Activated CD8-positive, alpha-beta T cell treated with anti-CD3 and anti-CD28 coated beads for 36 hours (primary cell): ENCODE measurements around the gene CALN1. TPM values are rescaled to one million over a fixed set of nuclear protein-coding genes. Genes with fewer than 3 reads are reported as not detected.

Source experiments
- ATAC-seq: fragments of 200-7000 bp; cut with Tn5 transposase; one replicate; pipeline ENCODE4 v1.10.0; 2021; ENCODE audit warnings: mild to moderate bottlenecking, moderate library complexity
- CTCF ChIA-PET: fragments of 350-600 bp; sonication (Branson Sonifier 250); formaldehyde crosslinking; loops from one replicate; lab custom pipeline; 2021; ENCODE audit warnings: antibody characterized with exemption; lab: Charles Lee
- POLR2A ChIA-PET: fragments of 350-600 bp; sonication (Branson Sonifier 250); formaldehyde crosslinking; loops from one replicate; lab custom pipeline; 2021; ENCODE audit warnings: antibody characterized with exemption; lab: Charles Lee
- DNase-seq: peaks from one replicate; pipeline ENCODE4 v3.0.0-alpha.2; 2020
- H3K27ac Mint-ChIP-seq: one replicate; pipeline ENCODE4 v1.8.0; 2021; ENCODE audit warnings: mild to moderate bottlenecking, mixed read lengths
- H3K27me3 Mint-ChIP-seq: one replicate; pipeline ENCODE4 v1.8.0; 2021; ENCODE audit warnings: mixed read lengths
- H3K36me3 Mint-ChIP-seq: one replicate; pipeline ENCODE4 v1.8.0; 2021; ENCODE audit warnings: low read depth, mixed read lengths
- H3K4me1 Mint-ChIP-seq: one replicate; pipeline ENCODE4 v1.8.0; 2021; ENCODE audit warnings: low read depth, mixed read lengths
- H3K4me3 Mint-ChIP-seq: one replicate; pipeline ENCODE4 v1.8.0; 2021; ENCODE audit warnings: mild to moderate bottlenecking, moderate library complexity, mixed read lengths
- H3K9me3 Mint-ChIP-seq: one replicate; pipeline ENCODE4 v1.8.0; 2021; ENCODE audit warnings: mixed read lengths
- CTCF ChIP-seq: fragments of 200-600 bp; IDR thresholded peaks from one replicate; pipeline ENCODE4 v1.8.0; 2022; ENCODE audit warnings: antibody characterized with exemption, mild to moderate bottlenecking
- intact Hi-C: fragments of 100-400 bp; cut with micrococcal nuclease; formaldehyde crosslinking; loops from one replicate; pipeline ENCODE4 v1.10.0; 2022
- total RNA-seq, 2 experiments: library from RNA; stranded (reverse); gene quantifications; one replicate each; pipeline ENCODE4 v1.2.3, GENCODE V29; 2021

The CALN1 gene
- total RNA-seq, 2 experiments from 2014 or later = 0.02 to 0.16 TPM

- intact Hi-C loops = no loop called here
- CTCF ChIA-PET = no interaction called here
Measured at GRCh38 chr7:72445580-72445979, 33.4 kb upstream of the CALN1 start.

GRCh38 chr7:72445075-72445474, 32.9 kb upstream of the CALN1 start:
- CTCF ChIA-PET = no interaction called here

More at GRCh38 chr7:72445580-72445979, 33.4 kb upstream of the CALN1 start:
- Mint-ChIP-seq H3K4me1 (no peaks in the 10 kb centered on the region), H3K36me3 (no peaks in the 10 kb centered on the region), H3K9me3 (no peaks in the 10 kb centered on the region), H3K27me3 (peaks cover 8% of the 10 kb centered on the region), H3K27ac (no peak overlapping the region), H3K4me3 (no peak overlapping the region)
- no peak for DNase-seq
- ATAC-seq = no peak
- TF ChIP-seq CTCF = no peak
- POLR2A ChIA-PET = interaction anchor here (0.6 kb wide), 1 partner anchor 505 kb away, joined by 3 read pairs; no protein-coding TSS in a partner anchor

DNA sequence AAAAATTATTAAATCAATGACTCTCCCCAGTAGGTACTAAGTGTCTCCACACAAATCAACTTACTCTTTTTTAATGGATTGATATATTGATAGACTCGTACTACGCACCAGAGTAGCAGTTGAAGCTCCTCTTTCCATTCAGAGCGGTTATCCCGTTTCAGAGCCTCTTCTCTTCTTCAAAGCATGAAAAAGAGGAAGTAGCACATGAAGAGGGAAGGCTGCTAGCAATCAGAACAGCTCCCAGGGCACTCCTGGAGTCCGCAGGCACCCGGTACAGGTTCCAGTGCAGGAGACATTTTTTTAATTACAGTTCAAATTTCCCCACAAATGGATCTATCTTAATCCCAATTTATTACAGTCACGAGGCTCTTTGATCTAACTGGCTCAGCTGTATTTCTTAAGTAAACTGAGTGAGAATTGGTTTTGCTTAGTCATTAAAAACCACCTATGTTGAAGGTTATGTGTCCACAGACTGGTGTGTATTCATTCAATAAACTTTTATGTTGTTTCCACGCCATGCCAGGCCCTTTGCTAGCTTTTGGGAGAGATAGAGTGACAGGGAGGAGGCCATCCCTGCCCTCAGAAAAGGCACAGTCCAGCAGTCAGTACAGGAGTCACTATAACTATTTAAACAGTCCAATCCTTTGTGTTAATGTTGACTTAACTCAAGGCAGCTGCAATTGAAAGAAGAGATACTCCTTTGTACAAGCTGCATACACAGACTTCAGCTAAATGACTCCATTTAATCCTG, 32.1 kb upstream of the CALN1 start:
- no peak overlapping the region for H3K4me3 Mint-ChIP-seq
- intact Hi-C loops = no loop called here
- DNase-seq (no peak), ATAC-seq (no peak)
- H3K27ac Mint-ChIP-seq = no peak overlapping the region
- no peaks in the 10 kb centered on the region for H3K36me3 Mint-ChIP-seq
- POLR2A ChIA-PET = no interaction called here
- H3K27me3 Mint-ChIP-seq = peaks cover 8% of the 10 kb centered on the region
- no peak for TF ChIP-seq CTCF
- no peaks in the 10 kb centered on the region for H3K9me3 Mint-ChIP-seq
- no peaks in the 10 kb centered on the region for H3K4me1 Mint-ChIP-seq
- CTCF ChIA-PET = no interaction called here

More at GRCh38 chr7:72445075-72445474, 32.9 kb upstream of the CALN1 start:
- Mint-ChIP-seq H3K36me3 (no peaks in the 10 kb centered on the region), H3K9me3 (no peaks in the 10 kb centered on the region), H3K4me1 (no peaks in the 10 kb centered on the region), H3K27me3 (peaks cover 8% of the 10 kb centered on the region), H3K27ac (no peak overlapping the region), H3K4me3 (no peak overlapping the region)
- intact Hi-C loops = no loop called here
- TF ChIP-seq CTCF = no peak
- ATAC-seq = no peak
- no peak for DNase-seq
- POLR2A ChIA-PET = no interaction called here

DNA sequence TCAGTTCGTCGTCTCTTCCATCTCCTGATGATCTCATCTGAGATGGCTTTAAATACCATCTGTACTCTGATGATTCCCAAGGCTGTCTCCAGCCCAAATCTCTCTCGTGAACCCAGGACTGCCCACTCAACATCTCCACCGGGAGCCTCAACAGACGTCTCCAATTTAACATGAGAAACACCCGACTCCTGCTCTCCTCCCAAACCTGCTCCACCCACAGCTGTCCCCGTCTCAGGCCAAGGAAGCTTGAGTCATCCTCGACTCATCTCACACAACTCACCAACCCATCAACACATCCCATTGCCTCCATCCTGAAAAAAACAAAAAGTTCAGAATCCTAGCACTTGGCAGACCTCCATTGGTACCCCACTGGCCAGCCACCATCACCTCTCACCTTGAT, 29.7 kb upstream of the CALN1 start:
- ATAC-seq = no peak
- no peak for DNase-seq
- H3K27ac Mint-ChIP-seq = no peak overlapping the region
- no peaks in the 10 kb centered on the region for H3K9me3 Mint-ChIP-seq
- ChIA-PET POLR2A (no interaction called here), CTCF (no interaction called here)
- no peak overlapping the region for H3K4me3 Mint-ChIP-seq
- TF ChIP-seq CTCF = no peak
- H3K27me3 Mint-ChIP-seq = peaks cover 8% of the 10 kb centered on the region
- H3K4me1 Mint-ChIP-seq = no peaks in the 10 kb centered on the region
- intact Hi-C loops = no loop called here
- H3K36me3 Mint-ChIP-seq = no peaks in the 10 kb centered on the region

- no peak for DNase-seq
- Mint-ChIP-seq H3K4me3 (no peak overlapping the region), H3K9me3 (no peaks in the 10 kb centered on the region), H3K27me3 (no peaks in the 10 kb centered on the region), H3K4me1 (no peaks in the 10 kb centered on the region), H3K36me3 (no peaks in the 10 kb centered on the region), H3K27ac (no peak overlapping the region)
- CTCF ChIA-PET = no interaction called here
- ATAC-seq = no peak
- TF ChIP-seq CTCF = no peak
- POLR2A ChIA-PET = no interaction called here
- intact Hi-C loops = no loop called here
Measured at GRCh38 chr7:72438491-72438890, 26.4 kb upstream of the CALN1 start.
